SK-N-SH (cell line): ENCODE results near the gene NCAPD3.

Source experiments
- CTCF ChIP-seq: fragments of 200-600 bp; sonication (generic); IDR thresholded peaks from 2 replicates; pipeline ENCODE4 v1.6.1; 2017; ENCODE audit warnings: antibody characterized with exemption, mild to moderate bottlenecking, moderate library complexity
- ELF1 ChIP-seq: IDR thresholded peaks from 2 replicates; pipeline ENCODE4 v1.4.0; 2012
- EP300 ChIP-seq, 2 experiments: IDR thresholded peaks; 2 replicates each; pipeline versions ENCODE4 v1.4.0 to v1.6.1; 2012; ENCODE audit warnings: borderline replicate concordance in 1 of 2, low read depth in 1 of 2, low read length in 1 of 2
- FOSL2 ChIP-seq: IDR thresholded peaks from 2 replicates; pipeline ENCODE4 v1.4.0; 2012; ENCODE audit warnings: low read depth, mild to moderate bottlenecking, moderate library complexity, borderline replicate concordance
- FOXM1 ChIP-seq: IDR thresholded peaks from 2 replicates; pipeline ENCODE4 v1.4.0; 2012; ENCODE audit warnings: low read depth, mild to moderate bottlenecking
- GABPA ChIP-seq: IDR thresholded peaks from 2 replicates; pipeline ENCODE4 v1.4.0; 2012; ENCODE audit warnings: low read depth, mild to moderate bottlenecking
- NRF1 ChIP-seq: IDR thresholded peaks from 2 replicates; pipeline ENCODE4 v1.6.1; 2012; ENCODE audit warnings: low read depth, mild to moderate bottlenecking, low read length
- POLR2AphosphoS5 ChIP-seq: IDR thresholded peaks from 2 replicates; pipeline ENCODE4 v1.6.1; 2012; ENCODE audit warnings: low read depth, low read length
- TCF12 ChIP-seq: IDR thresholded peaks from 2 replicates; pipeline ENCODE4 v1.4.0; 2012
- TF ChIP-seq, protein P1 (sequence below): IDR thresholded peaks from 2 replicates; pipeline ENCODE4 v1.4.0; 2012; ENCODE audit warnings: low read depth

GRCh38 chr11:134242376-134242775 is 18.6 kb upstream of the NCAPD3 start:
- TF ChIP-seq ELF1 (no peak), CTCF (no peak), POLR2AphosphoS5 (no peak), FOXM1 (no peak), GABPA (no peak), TCF12 (no peak), EP300 (IDR thresholded peaks at IDR 0.05; ENCODE audit: borderline replicate concordance in 1 of 2, low read depth in 1 of 2, low read length in 1 of 2) (no peak), FOSL2 (no peak), NRF1 (no peak)
- TF ChIP-seq, protein P1, sequence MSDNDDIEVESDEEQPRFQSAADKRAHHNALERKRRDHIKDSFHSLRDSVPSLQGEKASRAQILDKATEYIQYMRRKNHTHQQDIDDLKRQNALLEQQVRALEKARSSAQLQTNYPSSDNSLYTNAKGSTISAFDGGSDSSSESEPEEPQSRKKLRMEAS = no peak
